ENCODE results near the gene TIAL1. TPM values are rescaled to one million over a fixed set of nuclear protein-coding genes. Genes with fewer than 3 reads are reported as not detected.

The TIAL1 gene
- total RNA-seq (2014; rRNA removed) (42.8 and 46.6 TPM in 2 replicates), Bru-seq, nascent RNA (percentile 89 among the genes with signal in this experiment), BruChase-seq, experiment 1, labeled RNA remaining after a 6-hour chase (percentile 94 among the genes with signal in this experiment), BruChase-seq, experiment 2, labeled RNA remaining after a 2-hour chase (percentile 94 among the genes with signal in this experiment)
- long read RNA-seq, full-length matches to known transcripts, result 16 of 99 reads
- long read RNA-seq, partial matches to known transcripts, result 60 of 99 reads
- long read RNA-seq, other reads (novel, unspliced or antisense), result 23 of 99 reads

- Histone ChIP-seq H3K36me3 (ENCODE audit: low read depth, low read length) (0 out of 2 replicates have a peak, but pooled peaks cover 8% of the 10 kb centered on the region), H3K27me3 (ENCODE audit: low read length) (no peaks in the 10 kb centered on the region), H3F3A (ENCODE audit: low read length, unreplicated experiment) (no peaks in the 10 kb centered on the region), H3K27ac (ENCODE audit: low read length) (peak within 1 kb of the TSS; percentile 99), H3K9me3 (ENCODE audit: low read length) (no peaks in the 10 kb centered on the region), H3K9ac (ENCODE audit: low read length) (peak within 1 kb of the TSS; percentile 99), H3K4me3 (ENCODE audit: low read length) (peak within 1 kb of the TSS; percentile 99), H3K9me2 (replicated peaks; ENCODE audit: low read length) (no peaks in the 10 kb centered on the region), H3K4me1 (ENCODE audit: insufficient read depth, low read length) (peaks cover 34% of the 10 kb centered on the region), H4K20me1 (ENCODE audit: low read length) (peaks cover 36% of the 10 kb centered on the region), H3K4me2 (ENCODE audit: low read length) (peak within 1 kb of the TSS; percentile 98), H3K79me2 (ENCODE audit: low read length) (peaks cover 56% of the 10 kb centered on the region), H2AFZ (ENCODE audit: low read length) (peak within 1 kb of the TSS; percentile 93)
- TF ChIP-seq, protein P1, sequence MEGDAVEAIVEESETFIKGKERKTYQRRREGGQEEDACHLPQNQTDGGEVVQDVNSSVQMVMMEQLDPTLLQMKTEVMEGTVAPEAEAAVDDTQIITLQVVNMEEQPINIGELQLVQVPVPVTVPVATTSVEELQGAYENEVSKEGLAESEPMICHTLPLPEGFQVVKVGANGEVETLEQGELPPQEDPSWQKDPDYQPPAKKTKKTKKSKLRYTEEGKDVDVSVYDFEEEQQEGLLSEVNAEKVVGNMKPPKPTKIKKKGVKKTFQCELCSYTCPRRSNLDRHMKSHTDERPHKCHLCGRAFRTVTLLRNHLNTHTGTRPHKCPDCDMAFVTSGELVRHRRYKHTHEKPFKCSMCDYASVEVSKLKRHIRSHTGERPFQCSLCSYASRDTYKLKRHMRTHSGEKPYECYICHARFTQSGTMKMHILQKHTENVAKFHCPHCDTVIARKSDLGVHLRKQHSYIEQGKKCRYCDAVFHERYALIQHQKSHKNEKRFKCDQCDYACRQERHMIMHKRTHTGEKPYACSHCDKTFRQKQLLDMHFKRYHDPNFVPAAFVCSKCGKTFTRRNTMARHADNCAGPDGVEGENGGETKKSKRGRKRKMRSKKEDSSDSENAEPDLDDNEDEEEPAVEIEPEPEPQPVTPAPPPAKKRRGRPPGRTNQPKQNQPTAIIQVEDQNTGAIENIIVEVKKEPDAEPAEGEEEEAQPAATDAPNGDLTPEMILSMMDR (conservative IDR thresholded peaks at IDR 0.05; ENCODE audit: low read depth, low read length), result no peak
- TF ChIP-seq EZH2phosphoT487 (IDR thresholded peaks at IDR 0.05; ENCODE audit: borderline replicate concordance, low read length), result no peak
- TF ChIP-seq EZH2 (IDR thresholded peaks at IDR 0.05; ENCODE audit: low read length, unreplicated experiment), result no peak
- POLR2A ChIA-PET (ENCODE audit: unreplicated experiment), result interaction anchor here (0.6 kb wide), 1 partner anchor 79 kb away, joined by 3 read pairs; no protein-coding TSS in a partner anchor
- ATAC-seq, result peak; percentile 86
- CTCF ChIA-PET, result interaction anchor here (0.5 kb wide), 1 partner anchor 265 kb away, joined by 4 read pairs; no protein-coding TSS in a partner anchor
- no TSS peak for BruUV-seq (replicated peaks)
- peak; percentile 96 for DNase-seq
- intact Hi-C loops (cut with micrococcal nuclease), result loop anchor here (2.0 to 5.0 kb wide), 2 partner anchors 58 to 131 kb away; partner anchors contain the start of gene INPP5F
Observed at GRCh38 chr10:119596537-119597404, at the start of gene TIAL1. TIAL1 (minus strand) TSS chr10:119596964; CDS start chr10:119596465, 499 bp downstream.

DNA sequence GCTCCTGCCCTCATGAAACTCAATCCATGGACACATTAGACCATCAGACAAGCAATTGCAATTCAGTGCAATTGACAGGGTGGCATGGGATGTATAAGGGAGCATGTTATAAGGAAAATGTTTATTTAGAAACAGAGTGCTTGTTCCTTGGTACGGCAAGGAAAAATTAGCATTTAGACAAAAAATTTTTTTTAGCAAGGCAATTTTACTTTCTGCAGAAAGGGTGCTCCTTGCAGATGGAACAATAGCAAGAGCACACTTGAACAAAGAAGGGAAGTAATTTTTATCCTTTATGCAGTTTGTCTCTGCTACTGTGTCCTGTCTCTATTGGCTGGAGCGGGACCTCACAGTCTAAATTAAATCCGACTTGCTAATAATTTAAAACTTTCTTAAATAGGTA is 48.2 kb upstream of the TIAL1 start:
- intact Hi-C loops (cut with micrococcal nuclease), result no loop called here
- no peak overlapping the region for H3K9ac ChIP-seq (ENCODE audit: low read length)
- H2AFZ ChIP-seq (ENCODE audit: low read length), result no peak overlapping the region
- CTCF ChIA-PET, result no interaction called here
- DNase-seq (no peak), ATAC-seq (no peak)
- no peaks in the 10 kb centered on the region for H3K9me2 ChIP-seq (replicated peaks; ENCODE audit: low read length)
- H3K36me3 ChIP-seq (ENCODE audit: low read depth, low read length), result no peaks in the 10 kb centered on the region
- no peaks in the 10 kb centered on the region for H3K27me3 ChIP-seq (ENCODE audit: low read length)
- peaks cover 14% of the 10 kb centered on the region for H3K9me3 ChIP-seq (ENCODE audit: low read length)
- POLR2A ChIA-PET (ENCODE audit: unreplicated experiment), result no interaction called here
- no peak overlapping the region for H3K4me2 ChIP-seq (ENCODE audit: low read length)
- no peak overlapping the region for H3K4me3 ChIP-seq (ENCODE audit: low read length)
- H3K27ac ChIP-seq (ENCODE audit: low read length), result no peak overlapping the region
- TF ChIP-seq, protein P1 (conservative IDR thresholded peaks at IDR 0.05; ENCODE audit: low read depth, low read length), result no peak
- TF ChIP-seq EZH2 (IDR thresholded peaks at IDR 0.05; ENCODE audit: low read length, unreplicated experiment), result no peak
- no TSS peak for BruUV-seq (replicated peaks)
- no peaks in the 10 kb centered on the region for H4K20me1 ChIP-seq (ENCODE audit: low read length)
- no peaks in the 10 kb centered on the region for H3K79me2 ChIP-seq (ENCODE audit: low read length)
- H3K4me1 ChIP-seq (ENCODE audit: insufficient read depth, low read length), result no peaks in the 10 kb centered on the region
- H3F3A ChIP-seq (ENCODE audit: low read length, unreplicated experiment), result no peaks in the 10 kb centered on the region
